SK-N-SH (cell line): ENCODE results near the gene ARHGEF12. TPM values are rescaled to one million over a fixed set of nuclear protein-coding genes. Genes with fewer than 3 reads are reported as not detected.

ENCODE experiments used
- CTCF ChIA-PET: fragments of 300-600, 350-600 bp; formaldehyde crosslinking; extraction: SDS; loops from one replicate; lab custom pipeline; 2021; lab: Yijun Ruan, JAX
- POLR2A ChIA-PET: fragments of 350-600 bp; sonication (Branson Sonifier 250); formaldehyde crosslinking; extraction: SDS; loops from one replicate; lab custom pipeline; 2020; ENCODE audit warnings: antibody characterized with exemption, inconsistent platforms; lab: Yijun Ruan, JAX
- DNase-seq: peaks from one replicate; pipeline ENCODE4 v3.0.0; 2012
- H2AFZ ChIP-seq: fragments of 200-600 bp; sonication (generic); 2 replicates; pipeline ENCODE4 v1.8.1; 2016; ENCODE audit warnings: antibody characterized with exemption, mild to moderate bottlenecking, low read depth
- H3F3A ChIP-seq: fragments of 200-600 bp; sonication (generic); replicated peaks from 2 replicates; pipeline ENCODE3; 2016; ENCODE audit warnings: antibody characterized with exemption, mild to moderate bottlenecking; ENCODE audit not compliant: insufficient read depth
- H3K27ac ChIP-seq, 2 experiments: fragments of 200-500 bp in 1 of 2; fragments of 200-600 bp in 1 of 2; sonication (Bioruptor generic) in 1 of 2; sonication (generic), shearing (Covaris generic) in 1 of 2; 2 replicates each; pipeline versions ENCODE4 v1.5.1 to v1.6.1; 2014 to 2016; ENCODE audit warnings: low read depth in 2 of 2, inconsistent platforms in 1 of 2, low read length in 1 of 2, mild to moderate bottlenecking in 1 of 2, mixed read lengths in 1 of 2
- H3K27me3 ChIP-seq: fragments of 200-600 bp; sonication (generic), shearing (Covaris generic); 2 replicates; pipeline ENCODE4 v1.6.1; 2016; ENCODE audit warnings: mixed run types; ENCODE audit not compliant: insufficient read depth
- H3K36me3 ChIP-seq, 2 experiments: fragments of 200-500 bp in 1 of 2; fragments of 200-600 bp in 1 of 2; sonication (Bioruptor generic) in 1 of 2; sonication (generic) in 1 of 2; replicated peaks in 1 of 2; 2 replicates each; pipeline versions ENCODE3 to v1.5.1; 2014 to 2016; ENCODE audit warnings: low read length in 1 of 2, mild to moderate bottlenecking in 1 of 2; ENCODE audit not compliant: insufficient read depth in 2 of 2, control insufficient read depth in 1 of 2
- H3K4me1 ChIP-seq, 2 experiments: fragments of 200-500 bp in 1 of 2; fragments of 200-600 bp in 1 of 2; sonication (Bioruptor generic) in 1 of 2; sonication (generic), shearing (Covaris generic) in 1 of 2; 2 replicates each; pipeline versions ENCODE4 v1.5.1 to v1.6.1; 2014 to 2016; ENCODE audit warnings: low read depth in 1 of 2, low read length in 1 of 2, mixed run types in 1 of 2; ENCODE audit not compliant: insufficient read depth in 2 of 2, control insufficient read depth in 1 of 2
- H3K4me2 ChIP-seq: fragments of 200-600 bp; sonication (generic), shearing (Covaris generic); 2 replicates; pipeline ENCODE4 v1.6.1; 2017; ENCODE audit warnings: mixed run types
- H3K4me3 ChIP-seq, 2 experiments: fragments of 200-500 bp in 1 of 2; fragments of 200-600 bp in 1 of 2; sonication (Bioruptor generic) in 1 of 2; sonication (generic), shearing (Covaris generic) in 1 of 2; 2 replicates each; pipeline versions ENCODE4 v1.5.1 to v1.8.1; 2014 to 2016; ENCODE audit warnings: low read depth in 2 of 2, inconsistent platforms in 1 of 2, low read length in 1 of 2, mild to moderate bottlenecking in 1 of 2, mixed read lengths in 1 of 2, moderate library complexity in 1 of 2
- H3K79me2 ChIP-seq: fragments of 200-600 bp; sonication (generic); 2 replicates; pipeline ENCODE4 v1.8.1; 2017; ENCODE audit warnings: mild to moderate bottlenecking; ENCODE audit not compliant: insufficient read depth
- H3K9ac ChIP-seq: fragments of 200-600 bp; sonication (generic); 2 replicates; pipeline ENCODE4 v1.6.1; 2017; ENCODE audit warnings: mixed run types
- H3K9me2 ChIP-seq: fragments of 200-600 bp; sonication (generic); 2 replicates; pipeline ENCODE4 v1.6.1; 2017; ENCODE audit warnings: mixed run types
- H3K9me3 ChIP-seq: fragments of 200-600 bp; sonication (generic); 2 replicates; pipeline ENCODE4 v1.6.1; 2017; ENCODE audit warnings: mixed run types, mild to moderate bottlenecking, moderate library complexity
- H4K20me1 ChIP-seq: fragments of 200-600 bp; sonication (generic); 2 replicates; pipeline ENCODE4 v1.6.1; 2017; ENCODE audit warnings: mild to moderate bottlenecking, mixed run types; ENCODE audit not compliant: insufficient read depth
- CTCF ChIP-seq: fragments of 200-600 bp; sonication (generic); IDR thresholded peaks from 2 replicates; pipeline ENCODE4 v1.6.1; 2017; ENCODE audit warnings: antibody characterized with exemption, mild to moderate bottlenecking, moderate library complexity
- ELF1 ChIP-seq: IDR thresholded peaks from 2 replicates; pipeline ENCODE4 v1.4.0; 2012
- EP300 ChIP-seq, 2 experiments: IDR thresholded peaks; 2 replicates each; pipeline versions ENCODE4 v1.4.0 to v1.6.1; 2012; ENCODE audit warnings: borderline replicate concordance in 1 of 2, low read depth in 1 of 2, low read length in 1 of 2
- FOSL2 ChIP-seq: IDR thresholded peaks from 2 replicates; pipeline ENCODE4 v1.4.0; 2012; ENCODE audit warnings: low read depth, mild to moderate bottlenecking, moderate library complexity, borderline replicate concordance
- FOXJ3 ChIP-seq: sonication (generic); formaldehyde crosslinking; IDR thresholded peaks from 2 replicates; pipeline ENCODE4 v1.5.1; 2020; ENCODE audit warnings: mild to moderate bottlenecking, missing genetic modification reagents
- GABPA ChIP-seq: IDR thresholded peaks from 2 replicates; pipeline ENCODE4 v1.4.0; 2012; ENCODE audit warnings: low read depth, mild to moderate bottlenecking
- GATA2 ChIP-seq: sonication (generic); formaldehyde crosslinking; IDR thresholded peaks from 2 replicates; pipeline ENCODE4 v1.5.0; 2020; ENCODE audit warnings: mild to moderate bottlenecking, missing genetic modification reagents
- IRF3 ChIP-seq: fragments of 150-350 bp; IDR thresholded peaks from 2 replicates; pipeline ENCODE4 v1.6.1; 2016; ENCODE audit warnings: mild to moderate bottlenecking, low read depth, low read length
- MEF2A ChIP-seq: IDR thresholded peaks from 2 replicates; pipeline ENCODE4 v1.4.0; 2012; ENCODE audit warnings: low read depth, borderline replicate concordance
- MXI1 ChIP-seq: IDR thresholded peaks from 2 replicates; pipeline ENCODE4 v1.6.1; 2012; ENCODE audit warnings: mild to moderate bottlenecking, low read depth, low read length, improper control_type of control experiment
- NFIC ChIP-seq: IDR thresholded peaks from 2 replicates; pipeline ENCODE4 v1.4.0; 2012; ENCODE audit warnings: borderline replicate concordance
- POLR2AphosphoS5 ChIP-seq: IDR thresholded peaks from 2 replicates; pipeline ENCODE4 v1.6.1; 2012; ENCODE audit warnings: low read depth, low read length
- RCOR1 ChIP-seq: fragments of 150-350 bp; IDR thresholded peaks from 2 replicates; pipeline ENCODE4 v1.6.1; 2017; ENCODE audit warnings: antibody characterized with exemption, low read length
- REST ChIP-seq: IDR thresholded peaks from 2 replicates; pipeline ENCODE4 v1.6.1; 2012; ENCODE audit warnings: mild to moderate bottlenecking, low read depth, low read length, moderate library complexity
- RFX5 ChIP-seq: IDR thresholded peaks from 2 replicates; pipeline ENCODE4 v1.6.1; 2012; ENCODE audit warnings: mild to moderate bottlenecking, improper control_type of control experiment, low read length
- SMC3 ChIP-seq: IDR thresholded peaks from 2 replicates; pipeline ENCODE4 v1.6.1; 2012; ENCODE audit warnings: low read depth, low read length, improper control_type of control experiment
- USF2 ChIP-seq: fragments of 150-350 bp; IDR thresholded peaks from 2 replicates; pipeline ENCODE4 v1.6.1; 2017; ENCODE audit warnings: antibody characterized with exemption, low read length, low read depth, borderline replicate concordance
- ZBTB33 ChIP-seq: IDR thresholded peaks from 2 replicates; pipeline ENCODE4 v1.4.0; 2012; ENCODE audit warnings: low read depth, borderline replicate concordance
- WGBS: methylation state at CpG from one replicate; pipeline ENCODE4 v1.1.6; 2017; ENCODE audit warnings: low lambda C conversion rate; 5-methylcytosine and 5-hydroxymethylcytosine counted together
- polyA plus RNA-seq, 3 experiments: library from polyadenylated mRNA; depleted of rRNA; stranded (reverse); fragments of >200 nt; gene quantifications; 2 replicates each; pipeline ENCODE4 v1.2.3, GENCODE V29; 2012

The ARHGEF12 gene
- polyA plus RNA-seq, 1 of the 3 experiments (the other 2 are of a cell fraction): 12.3 TPM

- TF ChIP-seq POLR2AphosphoS5 (no peak), GABPA (no peak), SMC3 (no peak), ELF1 (no peak), FOSL2 (peak; percentile 49; the same call in 1 of the 2 replicates)
These were observed 134.9 kb downstream of the ARHGEF12 start (continued) for GRCh38 chr11:120471131-120471530.

GRCh38 chr11:120471994-120472393 lies 135.8 kb downstream of the ARHGEF12 start:
- Histone ChIP-seq H2AFZ (no peak overlapping the region), H3K27me3 (no peaks in the 10 kb centered on the region), H4K20me1 (no peaks in the 10 kb centered on the region), H3K9me2 (no peaks in the 10 kb centered on the region), H3K36me3 (peaks cover 74 to 87% of the 10 kb centered on the region in 2 experiments), H3K4me2 (no peak overlapping the region), H3K9ac (no peak overlapping the region), H3K4me1 (no peaks in the 10 kb centered on the region), H3F3A (peaks cover 14% of the 10 kb centered on the region), H3K4me3 (no peak overlapping the region), H3K9me3 (no peaks in the 10 kb centered on the region), H3K79me2 (no peaks in the 10 kb centered on the region), H3K27ac (no peak overlapping the region)
- ChIA-PET POLR2A (no interaction called here), CTCF (no interaction called here)
- TF ChIP-seq IRF3: no peak
- TF ChIP-seq ZBTB33: no peak
- TF ChIP-seq GATA2: no peak
- TF ChIP-seq REST: no peak
- no peak for TF ChIP-seq NFIC
- TF ChIP-seq FOSL2: no peak
- no peak for TF ChIP-seq SMC3
- TF ChIP-seq MEF2A: no peak
- TF ChIP-seq MXI1: no peak
- TF ChIP-seq USF2: no peak
- TF ChIP-seq RFX5: no peak
- TF ChIP-seq FOXJ3 (CRISPR knock-in tag): no peak
- TF ChIP-seq ELF1: no peak
- TF ChIP-seq RCOR1: no peak
- no peak for TF ChIP-seq CTCF
- TF ChIP-seq POLR2AphosphoS5: no peak
- TF ChIP-seq EP300 (IDR thresholded peaks at IDR 0.05; ENCODE audit: borderline replicate concordance in 1 of 2, low read depth in 1 of 2, low read length in 1 of 2): no peak
- no peak for DNase-seq
- 97% methylated on average over 3 of the region's 3 CpGs for WGBS
